ENCODE measurements around the gene ITPA. TPM values are rescaled to one million over a fixed set of nuclear protein-coding genes. Genes with fewer than 3 reads are reported as not detected.

Gene ITPA
- total and polyA plus RNA-seq, 2 experiments from 2014 or later, result 57.5 to 81.7 TPM

DNA sequence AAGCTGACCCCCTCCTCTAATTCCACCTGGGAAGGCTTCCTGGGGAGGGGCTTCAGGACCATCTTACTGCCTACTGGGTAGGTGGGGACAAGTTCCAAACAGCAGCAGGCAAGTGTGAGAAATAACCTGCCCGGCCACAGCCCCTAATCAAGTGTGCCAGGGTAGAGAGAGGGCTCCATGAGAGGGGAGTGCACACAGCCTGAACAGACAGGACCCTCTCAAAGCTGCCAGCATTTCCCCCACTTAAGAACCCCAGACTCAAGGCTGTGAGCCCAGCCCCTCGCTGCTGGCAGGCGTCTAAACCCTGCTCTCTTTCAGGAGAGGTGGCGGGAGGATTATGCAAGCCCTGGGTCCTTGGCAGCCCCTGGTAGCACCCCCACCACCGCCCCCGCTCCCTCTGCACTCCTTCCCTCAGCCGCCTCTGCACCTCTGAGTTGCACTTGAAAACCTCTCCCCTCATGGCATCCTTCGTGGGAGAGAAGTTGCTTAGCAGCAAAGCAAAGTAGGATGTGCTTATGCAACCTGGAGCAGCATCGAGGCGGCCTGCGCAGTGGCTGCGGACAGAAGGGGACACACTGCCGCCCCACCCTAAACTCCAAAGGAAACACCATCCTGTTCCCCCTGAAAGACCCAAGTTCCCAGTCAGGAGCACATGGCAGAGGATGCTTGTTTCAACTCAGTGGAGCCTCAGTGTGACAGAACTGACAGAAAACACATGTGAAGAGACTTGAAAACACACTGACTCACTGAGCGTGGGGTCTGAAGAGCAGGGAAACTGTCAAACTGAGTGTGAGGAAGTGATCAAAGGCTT, 15.3 kb upstream of the ITPA start:
- peaks cover 71% of the 10 kb centered on the region for H3K36me3 Mint-ChIP-seq (ENCODE audit: low read depth)
- peaks cover 12% of the 10 kb centered on the region for H3K36me3 ChIP-seq (ENCODE audit: insufficient read depth)
- no peak overlapping the region for H3K4me3 ChIP-seq

More for the DNA sequence above, 15.3 kb upstream of the ITPA start:
- ATAC-seq, result no peak
- Histone ChIP-seq H3K4me1 (ENCODE audit: insufficient read depth) (no peaks in the 10 kb centered on the region), H3K4me2 (no peak overlapping the region), H3K27ac (ENCODE audit: low read depth) (no peak overlapping the region), H3F3A (replicated peaks; ENCODE audit: low read depth) (no peaks in the 10 kb centered on the region), H3K79me2 (replicated peaks; ENCODE audit: insufficient read depth) (no peaks in the 10 kb centered on the region), H3K9me2 (ENCODE audit: insufficient read depth) (no peaks in the 10 kb centered on the region), H3K27me3 (ENCODE audit: insufficient read depth) (no peaks in the 10 kb centered on the region), H4K20me1 (replicated peaks; ENCODE audit: insufficient read depth) (no peaks in the 10 kb centered on the region; the same call in 1 of the 2 replicates), H2AFZ (no peak overlapping the region)
- peaks cover 11% of the 10 kb centered on the region for H3K4me1 Mint-ChIP-seq
- peaks cover 10% of the 10 kb centered on the region for H3K27me3 Mint-ChIP-seq (ENCODE audit: insufficient read depth, low read depth, poor library complexity)
- H3K4me3 Mint-ChIP-seq, result no peak overlapping the region
- H3K9me3 Mint-ChIP-seq, result no peaks in the 10 kb centered on the region; the same call in 2 of the 3 replicates
- TF ChIP-seq, protein P1, sequence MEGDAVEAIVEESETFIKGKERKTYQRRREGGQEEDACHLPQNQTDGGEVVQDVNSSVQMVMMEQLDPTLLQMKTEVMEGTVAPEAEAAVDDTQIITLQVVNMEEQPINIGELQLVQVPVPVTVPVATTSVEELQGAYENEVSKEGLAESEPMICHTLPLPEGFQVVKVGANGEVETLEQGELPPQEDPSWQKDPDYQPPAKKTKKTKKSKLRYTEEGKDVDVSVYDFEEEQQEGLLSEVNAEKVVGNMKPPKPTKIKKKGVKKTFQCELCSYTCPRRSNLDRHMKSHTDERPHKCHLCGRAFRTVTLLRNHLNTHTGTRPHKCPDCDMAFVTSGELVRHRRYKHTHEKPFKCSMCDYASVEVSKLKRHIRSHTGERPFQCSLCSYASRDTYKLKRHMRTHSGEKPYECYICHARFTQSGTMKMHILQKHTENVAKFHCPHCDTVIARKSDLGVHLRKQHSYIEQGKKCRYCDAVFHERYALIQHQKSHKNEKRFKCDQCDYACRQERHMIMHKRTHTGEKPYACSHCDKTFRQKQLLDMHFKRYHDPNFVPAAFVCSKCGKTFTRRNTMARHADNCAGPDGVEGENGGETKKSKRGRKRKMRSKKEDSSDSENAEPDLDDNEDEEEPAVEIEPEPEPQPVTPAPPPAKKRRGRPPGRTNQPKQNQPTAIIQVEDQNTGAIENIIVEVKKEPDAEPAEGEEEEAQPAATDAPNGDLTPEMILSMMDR (conservative IDR thresholded peaks at IDR 0.05; ENCODE audit: low read depth in 2 of 2), result no peak
- no peak for TF ChIP-seq EZH2 (IDR thresholded peaks at IDR 0.05; ENCODE audit: low read depth, unreplicated experiment)
- TF ChIP-seq EZH2phosphoT487 (IDR thresholded peaks at IDR 0.05; ENCODE audit: unreplicated experiment), result no peak
- no peak for TF ChIP-seq NANOG (IDR thresholded peaks at IDR 0.05; ENCODE audit: borderline replicate concordance)
- TF ChIP-seq, protein P2, sequence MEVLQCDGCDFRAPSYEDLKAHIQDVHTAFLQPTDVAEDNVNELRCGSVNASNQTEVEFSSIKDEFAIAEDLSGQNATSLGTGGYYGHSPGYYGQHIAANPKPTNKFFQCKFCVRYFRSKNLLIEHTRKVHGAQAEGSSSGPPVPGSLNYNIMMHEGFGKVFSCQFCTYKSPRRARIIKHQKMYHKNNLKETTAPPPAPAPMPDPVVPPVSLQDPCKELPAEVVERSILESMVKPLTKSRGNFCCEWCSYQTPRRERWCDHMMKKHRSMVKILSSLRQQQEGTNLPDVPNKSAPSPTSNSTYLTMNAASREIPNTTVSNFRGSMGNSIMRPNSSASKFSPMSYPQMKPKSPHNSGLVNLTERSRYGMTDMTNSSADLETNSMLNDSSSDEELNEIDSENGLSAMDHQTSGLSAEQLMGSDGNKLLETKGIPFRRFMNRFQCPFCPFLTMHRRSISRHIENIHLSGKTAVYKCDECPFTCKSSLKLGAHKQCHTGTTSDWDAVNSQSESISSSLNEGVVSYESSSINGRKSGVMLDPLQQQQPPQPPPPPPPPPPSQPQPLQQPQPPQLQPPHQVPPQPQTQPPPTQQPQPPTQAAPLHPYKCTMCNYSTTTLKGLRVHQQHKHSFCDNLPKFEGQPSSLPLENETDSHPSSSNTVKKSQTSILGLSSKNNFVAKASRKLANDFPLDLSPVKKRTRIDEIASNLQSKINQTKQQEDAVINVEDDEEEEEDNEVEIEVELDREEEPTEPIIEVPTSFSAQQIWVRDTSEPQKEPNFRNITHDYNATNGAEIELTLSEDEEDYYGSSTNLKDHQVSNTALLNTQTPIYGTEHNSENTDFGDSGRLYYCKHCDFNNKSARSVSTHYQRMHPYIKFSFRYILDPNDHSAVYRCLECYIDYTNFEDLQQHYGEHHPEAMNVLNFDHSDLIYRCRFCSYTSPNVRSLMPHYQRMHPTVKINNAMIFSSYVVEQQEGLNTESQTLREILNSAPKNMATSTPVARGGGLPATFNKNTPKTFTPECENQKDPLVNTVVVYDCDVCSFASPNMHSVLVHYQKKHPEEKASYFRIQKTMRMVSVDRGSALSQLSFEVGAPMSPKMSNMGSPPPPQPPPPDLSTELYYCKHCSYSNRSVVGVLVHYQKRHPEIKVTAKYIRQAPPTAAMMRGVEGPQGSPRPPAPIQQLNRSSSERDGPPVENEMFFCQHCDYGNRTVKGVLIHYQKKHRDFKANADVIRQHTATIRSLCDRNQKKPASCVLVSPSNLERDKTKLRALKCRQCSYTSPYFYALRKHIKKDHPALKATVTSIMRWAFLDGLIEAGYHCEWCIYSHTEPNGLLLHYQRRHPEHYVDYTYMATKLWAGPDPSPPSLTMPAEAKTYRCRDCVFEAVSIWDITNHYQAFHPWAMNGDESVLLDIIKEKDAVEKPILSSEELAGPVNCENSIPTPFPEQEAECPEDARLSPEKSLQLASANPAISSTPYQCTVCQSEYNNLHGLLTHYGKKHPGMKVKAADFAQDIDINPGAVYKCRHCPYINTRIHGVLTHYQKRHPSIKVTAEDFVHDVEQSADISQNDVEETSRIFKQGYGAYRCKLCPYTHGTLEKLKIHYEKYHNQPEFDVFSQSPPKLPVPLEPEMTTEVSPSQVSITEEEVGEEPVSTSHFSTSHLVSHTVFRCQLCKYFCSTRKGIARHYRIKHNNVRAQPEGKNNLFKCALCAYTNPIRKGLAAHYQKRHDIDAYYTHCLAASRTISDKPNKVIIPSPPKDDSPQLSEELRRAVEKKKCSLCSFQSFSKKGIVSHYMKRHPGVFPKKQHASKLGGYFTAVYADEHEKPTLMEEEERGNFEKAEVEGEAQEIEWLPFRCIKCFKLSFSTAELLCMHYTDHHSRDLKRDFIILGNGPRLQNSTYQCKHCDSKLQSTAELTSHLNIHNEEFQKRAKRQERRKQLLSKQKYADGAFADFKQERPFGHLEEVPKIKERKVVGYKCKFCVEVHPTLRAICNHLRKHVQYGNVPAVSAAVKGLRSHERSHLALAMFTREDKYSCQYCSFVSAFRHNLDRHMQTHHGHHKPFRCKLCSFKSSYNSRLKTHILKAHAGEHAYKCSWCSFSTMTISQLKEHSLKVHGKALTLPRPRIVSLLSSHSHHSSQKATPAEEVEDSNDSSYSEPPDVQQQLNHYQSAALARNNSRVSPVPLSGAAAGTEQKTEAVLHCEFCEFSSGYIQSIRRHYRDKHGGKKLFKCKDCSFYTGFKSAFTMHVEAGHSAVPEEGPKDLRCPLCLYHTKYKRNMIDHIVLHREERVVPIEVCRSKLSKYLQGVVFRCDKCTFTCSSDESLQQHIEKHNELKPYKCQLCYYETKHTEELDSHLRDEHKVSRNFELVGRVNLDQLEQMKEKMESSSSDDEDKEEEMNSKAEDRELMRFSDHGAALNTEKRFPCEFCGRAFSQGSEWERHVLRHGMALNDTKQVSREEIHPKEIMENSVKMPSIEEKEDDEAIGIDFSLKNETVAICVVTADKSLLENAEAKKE (CRISPR knock-in tag; IDR thresholded peaks at IDR 0.05), result no peak
- no peak for TF ChIP-seq ETS1 (IDR thresholded peaks at IDR 0.05)
- no peak for TF ChIP-seq ZNF114 (CRISPR knock-in tag; IDR thresholded peaks at IDR 0.05)
- TF ChIP-seq ZNF331 (CRISPR knock-in tag; IDR thresholded peaks at IDR 0.05; ENCODE audit: low read depth), result no peak
- no peak for TF ChIP-seq JUNB (IDR thresholded peaks at IDR 0.05; ENCODE audit: unreplicated experiment)
- TF ChIP-seq, protein P3, sequence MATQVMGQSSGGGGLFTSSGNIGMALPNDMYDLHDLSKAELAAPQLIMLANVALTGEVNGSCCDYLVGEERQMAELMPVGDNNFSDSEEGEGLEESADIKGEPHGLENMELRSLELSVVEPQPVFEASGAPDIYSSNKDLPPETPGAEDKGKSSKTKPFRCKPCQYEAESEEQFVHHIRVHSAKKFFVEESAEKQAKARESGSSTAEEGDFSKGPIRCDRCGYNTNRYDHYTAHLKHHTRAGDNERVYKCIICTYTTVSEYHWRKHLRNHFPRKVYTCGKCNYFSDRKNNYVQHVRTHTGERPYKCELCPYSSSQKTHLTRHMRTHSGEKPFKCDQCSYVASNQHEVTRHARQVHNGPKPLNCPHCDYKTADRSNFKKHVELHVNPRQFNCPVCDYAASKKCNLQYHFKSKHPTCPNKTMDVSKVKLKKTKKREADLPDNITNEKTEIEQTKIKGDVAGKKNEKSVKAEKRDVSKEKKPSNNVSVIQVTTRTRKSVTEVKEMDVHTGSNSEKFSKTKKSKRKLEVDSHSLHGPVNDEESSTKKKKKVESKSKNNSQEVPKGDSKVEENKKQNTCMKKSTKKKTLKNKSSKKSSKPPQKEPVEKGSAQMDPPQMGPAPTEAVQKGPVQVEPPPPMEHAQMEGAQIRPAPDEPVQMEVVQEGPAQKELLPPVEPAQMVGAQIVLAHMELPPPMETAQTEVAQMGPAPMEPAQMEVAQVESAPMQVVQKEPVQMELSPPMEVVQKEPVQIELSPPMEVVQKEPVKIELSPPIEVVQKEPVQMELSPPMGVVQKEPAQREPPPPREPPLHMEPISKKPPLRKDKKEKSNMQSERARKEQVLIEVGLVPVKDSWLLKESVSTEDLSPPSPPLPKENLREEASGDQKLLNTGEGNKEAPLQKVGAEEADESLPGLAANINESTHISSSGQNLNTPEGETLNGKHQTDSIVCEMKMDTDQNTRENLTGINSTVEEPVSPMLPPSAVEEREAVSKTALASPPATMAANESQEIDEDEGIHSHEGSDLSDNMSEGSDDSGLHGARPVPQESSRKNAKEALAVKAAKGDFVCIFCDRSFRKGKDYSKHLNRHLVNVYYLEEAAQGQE (IDR thresholded peaks at IDR 0.05; ENCODE audit: unreplicated experiment), result no peak
- TF ChIP-seq CREB1 (CRISPR knock-in tag; IDR thresholded peaks at IDR 0.05; ENCODE audit: low read depth), result no peak
- TF ChIP-seq STAT1 (IDR thresholded peaks at IDR 0.05; ENCODE audit: unreplicated experiment), result no peak
- TF ChIP-seq POLR2AphosphoS5 (IDR thresholded peaks at IDR 0.05; ENCODE audit: low read depth), result no peak
- no peak for DNase-seq (ENCODE audit: low spot score)
- no peak overlapping the region for H3K27ac Mint-ChIP-seq

Measured in GM23338 (cell line).